Stimulated activated CD4-positive, alpha-beta T cell treated with anti-CD3 and anti-CD28 coated beads, Interleukin-12 subunit alpha, Interleukin-12 subunit beta, amount 100 ng/mL, for 4 hours (primary cell): ENCODE data around the gene CLNK.

Experiments
- DNase-seq: peaks from one replicate; pipeline ENCODE4 v3.0.0-alpha.2; 2020

Gene CLNK

DNA sequence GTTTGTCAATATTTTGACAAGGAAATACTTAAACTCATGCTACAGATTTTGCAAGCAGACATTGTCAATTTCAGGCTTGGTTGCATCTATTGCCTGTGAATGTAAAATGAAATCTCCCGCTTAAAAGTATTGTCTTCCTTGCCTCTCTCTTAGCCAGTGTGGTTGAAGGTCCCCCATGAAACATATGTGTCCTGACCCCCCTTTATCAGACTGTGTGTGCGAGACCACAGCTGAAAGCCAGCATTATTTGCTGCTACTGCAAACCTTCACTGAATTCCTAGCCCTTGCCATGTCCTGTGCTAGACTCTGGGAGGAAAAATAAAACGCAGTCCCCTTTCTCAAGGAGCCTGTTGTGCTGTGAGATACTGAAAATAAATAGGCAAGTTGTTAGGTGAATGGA lies 16.6 kb upstream of the CLNK start:
- no peak for DNase-seq

DNA sequence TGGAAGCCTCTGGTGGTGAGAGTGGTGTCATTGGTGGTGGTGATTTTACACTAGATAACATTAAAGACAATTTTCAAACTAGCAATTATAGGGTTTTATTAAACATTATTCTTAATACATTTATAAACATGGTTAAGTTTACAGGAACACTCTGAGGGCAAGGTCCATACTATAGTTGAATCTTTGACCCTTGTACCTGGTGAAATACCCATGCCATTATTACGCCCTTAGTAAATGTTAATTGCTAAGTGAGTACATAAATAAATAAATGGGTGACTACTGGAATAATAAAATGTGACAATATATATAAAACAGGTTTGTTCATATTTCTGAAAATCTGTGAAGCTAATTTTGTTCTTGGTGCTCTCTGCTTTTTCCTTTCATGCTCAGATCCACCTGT lies 13.6 kb upstream of the CLNK start:
- no peak for DNase-seq

GRCh38 chr4:10697086-10697485 lies 12.5 kb upstream of the CLNK start:
- no peak for DNase-seq

DNA sequence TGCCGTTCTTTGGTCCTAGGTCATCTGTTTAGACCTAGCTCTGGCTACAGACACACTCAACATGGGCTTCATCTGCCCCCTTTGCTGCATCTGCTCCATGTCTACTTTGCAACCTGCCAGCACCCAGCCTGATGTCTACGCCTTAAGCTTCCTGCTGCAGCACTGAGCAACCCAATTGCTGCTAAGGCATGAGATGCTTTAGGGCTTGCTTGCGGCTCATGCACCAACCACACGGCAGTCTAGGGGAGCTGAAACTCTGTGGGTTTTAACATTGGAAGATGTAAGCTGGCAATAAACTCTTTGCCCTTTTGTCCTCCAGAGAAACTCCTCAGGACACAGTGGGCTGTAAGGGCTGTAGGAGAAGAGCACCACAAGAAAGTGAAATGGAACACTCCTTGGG lies 11.7 kb upstream of the CLNK start:
- DNase-seq = no peak

DNA sequence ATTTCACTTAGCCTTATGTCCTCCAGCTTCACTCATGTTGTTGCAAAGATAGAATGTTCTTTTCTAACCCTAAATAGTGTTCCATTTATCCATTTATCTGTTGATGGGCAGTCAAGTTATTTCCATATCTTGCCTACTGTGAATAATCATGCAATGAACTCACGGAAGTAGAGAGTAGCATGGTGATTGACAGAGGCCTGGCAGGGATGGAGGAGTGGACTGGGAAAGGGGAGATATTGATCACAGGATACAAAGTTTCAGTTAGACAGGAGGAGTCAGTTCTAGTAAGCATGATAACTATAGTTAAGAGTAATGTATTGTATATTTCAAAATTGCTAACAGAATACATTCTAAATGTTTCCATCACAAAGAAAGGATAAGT lies 10.3 kb upstream of the CLNK start:
- no peak for DNase-seq

DNA sequence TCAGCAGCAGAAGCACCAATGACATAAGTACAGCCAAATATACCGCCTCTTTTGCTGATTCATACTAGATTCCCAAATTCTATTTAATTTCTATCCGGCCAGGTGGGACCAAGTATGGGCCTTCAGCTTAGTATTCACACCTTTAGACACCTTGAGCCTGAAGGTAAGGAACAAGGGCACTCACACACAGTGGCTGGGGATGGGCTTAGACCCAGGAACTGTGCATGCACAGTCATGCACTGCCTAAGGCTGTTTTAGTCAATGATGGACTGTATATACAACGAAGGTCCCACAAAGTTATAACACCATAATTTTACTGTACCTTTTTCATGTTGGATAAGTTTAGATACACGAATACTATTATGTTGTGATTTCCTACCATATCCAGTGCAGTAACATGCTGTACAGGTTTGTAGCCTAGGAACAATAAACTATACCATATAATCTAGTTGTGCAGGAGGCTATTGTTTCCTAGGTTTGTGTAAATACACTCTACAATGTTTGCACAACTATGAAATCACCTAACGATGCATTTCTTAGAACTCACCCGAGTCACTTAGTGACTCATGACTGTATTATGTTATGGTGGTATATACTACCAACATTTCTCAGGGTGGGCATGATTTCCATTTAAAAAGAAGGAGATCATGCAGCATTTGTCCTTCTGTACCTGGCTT lies 9.7 kb upstream of the CLNK start:
- no peak for DNase-seq

- DNase-seq = no peak
Observed at GRCh38 chr4:10691651-10692050, 7.1 kb upstream of the CLNK start.

DNA sequence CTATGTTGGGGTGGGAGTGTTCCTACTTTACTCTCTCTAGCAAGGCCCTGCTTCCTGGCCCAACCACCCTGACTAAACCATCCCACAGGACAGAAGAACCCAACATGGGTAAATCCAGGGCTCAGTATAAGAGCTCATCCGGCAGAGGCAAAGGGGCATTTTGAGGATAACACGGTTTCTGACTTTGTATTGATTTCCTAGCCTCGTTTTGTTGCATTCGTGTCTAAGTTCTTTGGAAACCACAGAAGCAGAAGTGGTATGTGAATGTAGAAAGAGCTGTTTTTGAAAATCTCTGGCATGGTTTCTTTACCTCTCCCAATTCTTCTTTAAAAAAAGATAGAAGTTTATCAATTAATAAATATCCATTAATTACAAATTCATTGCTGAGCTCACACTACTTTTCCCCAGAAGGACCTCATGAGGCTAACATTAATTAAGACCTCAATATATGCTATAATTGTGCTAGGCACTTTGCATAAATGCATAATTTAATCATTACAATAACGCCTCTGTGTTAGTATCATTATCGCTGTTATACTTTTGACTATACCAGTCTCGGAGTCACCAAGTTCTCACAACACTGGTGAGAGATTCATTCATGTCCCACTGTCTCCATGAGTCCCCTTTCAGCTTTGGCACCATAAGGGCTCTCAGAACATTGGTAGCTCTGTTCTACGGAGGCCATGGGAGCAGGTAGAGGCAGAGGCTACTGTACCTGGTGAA lies 5.8 kb upstream of the CLNK start:
- no peak for DNase-seq

- DNase-seq = no peak
Observed at GRCh38 chr4:10688846-10689245, 4.3 kb upstream of the CLNK start.

- no peak for DNase-seq
Observed at GRCh38 chr4:10688022-10688421, 3.5 kb upstream of the CLNK start.

DNA sequence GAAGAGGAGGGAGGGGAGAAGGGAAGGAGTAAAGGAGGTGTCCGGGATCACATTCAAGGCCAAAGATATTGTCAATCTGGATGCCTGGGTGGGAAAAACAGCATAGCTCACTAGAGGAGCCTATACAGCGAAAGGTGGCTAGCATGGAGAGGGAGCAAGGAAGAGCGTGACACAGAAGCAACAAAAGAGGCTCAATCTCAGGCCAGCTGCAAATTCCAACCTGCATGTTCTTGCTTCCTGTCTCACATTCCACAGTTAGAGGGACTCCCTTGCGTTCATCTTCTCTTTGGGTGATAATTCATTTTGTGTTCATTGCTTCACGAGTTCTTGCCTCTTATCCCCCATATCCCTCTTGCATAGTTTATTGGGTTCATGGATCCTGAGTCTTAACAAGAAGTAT lies 3.0 kb upstream of the CLNK start:
- no peak for DNase-seq

- no peak for DNase-seq
Observed at GRCh38 chr4:10682397-10682796, 2.2 kb downstream of the CLNK start.

DNA sequence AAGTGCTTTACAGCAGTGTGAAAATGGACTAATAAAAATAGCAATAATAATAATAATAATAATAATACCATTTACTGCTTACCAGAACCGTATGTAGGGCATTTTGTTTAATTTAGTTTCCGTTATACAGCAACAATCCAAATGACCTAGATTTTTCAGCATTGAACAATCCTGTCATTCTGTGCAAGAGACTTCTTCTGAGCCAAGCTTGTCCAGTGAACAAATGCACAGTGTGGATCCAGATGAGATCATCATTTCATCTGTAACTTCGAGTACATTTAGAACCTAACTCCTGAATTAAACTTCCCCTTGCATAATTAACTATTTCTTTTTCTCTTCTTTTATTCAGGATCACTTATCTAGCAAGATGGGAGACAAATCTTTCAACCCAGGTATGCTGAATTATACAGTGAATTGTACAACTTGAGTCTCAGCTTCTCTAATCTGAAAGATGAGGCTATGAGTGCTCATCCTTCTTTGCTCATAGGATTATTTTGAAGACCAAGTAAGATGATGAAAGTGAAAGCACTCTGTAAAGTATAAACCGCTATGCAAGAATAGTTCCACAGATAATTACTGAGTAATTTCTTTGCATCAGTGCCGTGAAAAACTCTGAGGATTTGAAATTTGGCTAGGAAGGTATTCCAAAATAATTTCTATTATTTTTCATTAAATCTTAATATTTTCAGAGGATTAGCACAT lies 6.6 kb downstream of the CLNK start:
- DNase-seq = no peak

DNA sequence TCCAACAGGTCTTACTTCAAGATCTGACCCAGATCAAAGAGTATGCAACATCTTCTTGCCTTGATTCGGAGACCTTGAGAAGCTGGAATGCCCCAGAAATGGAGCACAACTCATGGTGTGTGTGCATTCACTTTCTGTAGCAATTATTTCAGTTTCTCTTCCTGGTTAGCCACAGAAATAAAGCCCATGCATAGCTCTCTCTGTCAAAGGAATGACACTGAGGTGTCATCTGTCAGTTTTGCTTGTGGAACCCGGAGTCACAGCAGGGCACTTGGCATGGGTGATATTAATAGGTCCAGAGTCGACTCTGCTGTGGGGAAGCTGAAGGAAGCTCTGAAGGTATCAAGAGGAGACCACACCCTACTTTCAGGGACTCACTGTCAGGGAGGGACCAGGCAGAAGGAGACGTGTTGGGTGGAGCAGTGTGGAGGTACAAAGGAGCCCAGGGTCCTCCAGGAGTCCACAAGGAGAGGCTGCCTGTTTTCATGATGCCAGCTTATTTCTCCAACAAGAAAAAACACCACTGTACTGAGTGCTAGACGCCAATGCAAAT lies 10.7 kb downstream of the CLNK start:
- DNase-seq = no peak

DNA sequence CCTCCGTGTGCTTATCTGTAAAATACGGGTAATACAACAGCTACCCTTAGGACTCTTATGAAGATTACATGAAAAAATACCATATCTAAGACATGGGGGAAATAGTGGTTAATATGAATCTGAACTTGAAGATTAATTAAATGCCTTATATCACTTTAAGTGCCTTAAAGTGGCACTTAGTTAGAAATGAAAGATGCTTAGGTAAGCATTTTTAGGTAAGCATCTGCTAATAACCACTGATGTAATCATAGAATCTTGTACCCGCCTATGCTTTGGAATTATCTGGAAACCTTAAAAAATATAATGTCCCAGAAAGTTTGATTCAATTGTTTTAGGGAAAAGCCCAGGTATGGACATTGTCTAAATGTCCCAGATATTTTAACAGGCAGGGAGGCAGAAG lies 12.2 kb downstream of the CLNK start:
- no peak for DNase-seq

GRCh38 chr4:10671799-10672198 lies 12.8 kb downstream of the CLNK start:
- no peak for DNase-seq

DNA sequence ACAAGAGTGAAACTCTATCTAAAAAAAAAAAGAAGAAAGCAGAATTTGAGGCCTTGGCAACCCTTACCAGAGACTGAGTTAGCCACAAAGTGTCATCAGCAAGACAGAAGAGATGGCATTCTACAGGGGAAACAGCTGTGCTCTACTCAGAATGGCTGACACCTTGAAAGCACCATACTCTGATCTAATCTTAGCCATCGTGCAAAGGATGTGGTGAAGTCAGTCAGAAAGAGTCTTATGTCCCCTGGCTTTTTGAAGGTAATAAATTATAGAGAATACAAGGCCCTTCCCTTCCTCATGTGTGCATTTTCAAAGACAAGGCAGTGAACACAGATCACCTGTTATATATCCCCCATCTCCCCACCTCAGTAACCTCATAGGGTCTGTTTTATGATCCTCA lies 13.2 kb downstream of the CLNK start:
- DNase-seq = no peak

DNA sequence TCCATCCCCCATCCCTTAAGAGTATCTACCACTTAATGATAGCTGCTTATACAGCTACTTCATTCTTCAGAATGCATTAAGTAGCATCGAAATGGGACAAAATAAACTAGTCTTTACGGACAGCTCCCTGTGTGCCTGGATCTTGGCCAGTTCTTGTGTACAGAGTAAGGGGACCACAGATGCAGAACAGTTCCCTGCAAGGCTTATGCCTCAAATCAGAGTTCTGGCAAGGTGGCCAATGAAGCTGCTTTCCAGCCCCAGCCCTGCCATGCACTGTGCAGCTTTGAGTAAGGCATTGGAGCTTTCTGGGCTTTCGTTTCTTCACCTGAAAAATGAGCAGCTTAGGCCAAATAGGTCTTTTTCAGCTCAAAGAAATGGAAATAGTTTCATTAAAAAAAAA lies 14.2 kb downstream of the CLNK start:
- no peak for DNase-seq

DNA sequence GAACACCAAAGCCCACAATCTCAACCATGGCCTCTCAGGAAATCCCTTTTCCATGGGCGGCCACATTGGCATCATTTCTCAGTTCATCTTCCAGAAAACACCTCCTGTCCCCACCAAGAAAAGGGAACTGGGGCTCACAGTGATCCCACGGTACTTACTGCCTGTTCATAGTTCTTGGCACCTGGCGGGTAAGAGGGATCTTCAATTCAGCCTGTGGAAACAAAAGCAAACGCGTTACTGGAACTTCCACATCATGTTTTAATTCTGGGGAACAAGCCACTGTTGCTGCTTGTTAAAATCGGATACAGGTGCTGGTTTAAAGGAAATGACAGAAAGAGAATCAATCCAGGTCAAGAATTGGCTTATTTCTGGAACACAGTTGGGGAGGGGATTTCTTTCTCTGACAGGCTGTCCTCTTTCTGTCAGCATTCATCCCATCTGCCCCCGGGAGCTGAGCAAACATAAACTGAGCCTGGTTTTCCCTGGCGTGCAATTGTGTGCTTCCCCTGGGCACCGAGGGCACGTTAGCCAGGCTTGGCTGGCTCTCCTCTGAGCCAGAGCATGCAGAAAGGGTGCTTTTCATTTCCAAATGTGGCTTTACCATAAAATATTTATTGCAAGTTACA lies 16.8 kb downstream of the CLNK start:
- no peak for DNase-seq

DNA sequence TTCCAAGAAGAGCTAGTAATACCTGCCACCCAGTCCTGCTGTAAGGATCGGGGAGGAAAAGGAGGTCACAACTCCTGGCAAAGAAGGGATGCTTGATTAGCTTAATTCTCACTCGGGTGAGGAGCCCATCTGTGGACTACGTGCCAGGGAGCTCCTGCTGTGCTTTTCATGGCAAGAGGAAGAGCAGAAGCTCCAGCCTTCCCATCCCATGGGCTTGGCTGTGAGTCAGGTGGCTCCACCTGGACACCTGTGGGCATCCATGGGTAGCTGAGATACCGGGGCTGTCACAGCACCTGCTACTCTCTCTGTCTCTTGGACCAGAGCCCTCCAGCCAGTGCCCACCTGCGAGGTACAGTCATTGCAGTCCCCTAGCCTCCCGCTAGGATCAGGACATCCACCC lies 18.0 kb downstream of the CLNK start:
- DNase-seq = no peak

DNA sequence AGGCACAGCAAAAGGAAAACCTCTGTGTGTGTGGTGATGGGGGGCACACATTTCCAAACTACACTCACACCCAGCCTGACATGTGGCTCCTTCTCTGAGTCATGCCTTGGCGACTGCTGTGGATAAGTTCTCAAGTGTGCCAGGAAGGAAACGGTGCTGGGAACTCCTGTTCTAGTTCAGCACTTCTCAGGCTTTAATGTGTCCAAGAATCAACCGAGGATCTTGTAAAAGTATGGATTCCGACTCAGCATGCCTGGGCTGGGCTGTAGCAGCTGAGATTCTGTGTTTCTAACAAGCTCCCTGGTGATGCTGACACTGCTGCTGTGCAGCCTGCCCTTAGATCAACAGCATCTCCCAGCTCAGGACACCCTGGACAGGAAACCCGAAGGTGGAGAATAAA lies 20.2 kb downstream of the CLNK start:
- no peak for DNase-seq

- no peak for DNase-seq
Observed at GRCh38 chr4:10662937-10663336, 21.6 kb downstream of the CLNK start.

DNA sequence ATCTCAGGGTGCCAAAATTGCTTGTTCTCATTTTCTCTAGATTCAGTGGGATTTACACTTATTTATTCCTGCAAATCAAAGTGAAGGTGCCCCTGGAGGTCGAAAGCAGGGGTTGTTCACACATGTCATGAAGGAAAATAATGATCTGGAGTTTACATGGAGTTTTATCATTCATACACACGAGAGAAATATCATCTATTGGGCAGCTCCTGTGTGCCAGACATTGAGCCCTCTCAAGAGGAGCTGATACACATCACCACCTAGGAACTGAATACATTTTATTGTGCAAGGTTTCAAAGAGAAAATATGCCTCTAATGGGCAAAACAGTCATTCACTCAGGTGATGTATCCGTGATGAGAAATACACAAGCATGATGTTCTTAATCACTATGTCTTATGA lies 23.5 kb downstream of the CLNK start:
- no peak for DNase-seq

DNA sequence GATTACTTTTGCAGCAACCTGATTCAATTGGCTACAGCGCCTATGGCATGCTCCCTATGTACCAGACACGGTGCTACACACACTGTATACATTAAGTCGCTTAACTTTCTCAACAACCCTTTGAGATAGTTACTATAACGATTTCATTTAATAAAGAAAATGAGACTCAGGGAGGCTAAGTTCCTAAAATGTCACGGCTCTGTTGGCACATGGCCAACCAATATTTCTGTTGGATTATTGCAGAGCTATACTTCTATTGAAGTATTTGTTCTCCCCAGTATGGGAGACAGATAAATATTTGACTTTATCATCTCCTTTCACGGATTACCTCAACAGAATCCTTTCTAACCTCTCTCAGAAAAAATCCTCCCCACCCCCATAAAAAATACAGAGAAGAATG lies 25.3 kb downstream of the CLNK start:
- no peak for DNase-seq
